ENCODE measurements around the gene KRTAP20-3.

KRTAP20-3 gene

DNA sequence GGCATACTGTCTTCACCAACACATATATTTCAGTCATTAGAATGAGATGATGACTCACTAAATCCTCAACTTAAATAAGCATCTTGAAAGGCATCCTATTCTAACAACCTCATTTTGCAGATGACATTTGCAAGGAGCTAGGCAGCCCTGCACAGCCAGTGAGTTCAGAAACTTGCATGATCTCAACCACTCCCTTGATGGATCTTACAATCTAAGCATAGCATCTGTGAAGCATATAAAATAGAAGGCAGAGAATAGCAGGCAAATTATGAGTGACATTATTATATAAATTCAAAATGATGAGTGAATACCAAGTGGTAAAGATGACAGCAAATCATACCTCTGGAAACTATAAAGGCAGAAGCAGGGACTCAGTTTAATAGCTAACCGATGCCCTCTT is 31.6 kb downstream of the KRTAP20-3 start:
- no peaks in the 10 kb centered on the region for H3K79me2 ChIP-seq (ENCODE audit: control insufficient read depth, insufficient read depth, low read length, poor library complexity)
- no peak overlapping the region for H3K23ac ChIP-seq (ENCODE audit: low read length)
- no CpG with 5 or more reads among the region's 1 CpG for WGBS (ENCODE audit: extremely low coverage, insufficient coverage, insufficient read length)
- no peak overlapping the region for H3K18ac ChIP-seq (ENCODE audit: low read length)
- H2AFZ ChIP-seq (ENCODE audit: insufficient read depth, low read length, poor library complexity), result no peak overlapping the region
- H4K8ac ChIP-seq (ENCODE audit: low read depth, low read length), result no peak overlapping the region
- no peaks in the 10 kb centered on the region for H3K27me3 ChIP-seq (ENCODE audit: insufficient read depth, low read length)
- H4K91ac ChIP-seq (ENCODE audit: low read depth, low read length), result no peak overlapping the region
- no peak overlapping the region for H3K4ac ChIP-seq (ENCODE audit: low read depth, low read length)
- no peak overlapping the region for H2BK12ac ChIP-seq (ENCODE audit: low read length)
- no peak for DNase-seq
- H2AK5ac ChIP-seq (ENCODE audit: low read length), result no peak overlapping the region
- no peaks in the 10 kb centered on the region for H3K4me1 ChIP-seq (ENCODE audit: control insufficient read depth in 1 of 2, insufficient read depth in 2 of 2, low read length in 2 of 2)
- no peak overlapping the region for H3K9ac ChIP-seq (ENCODE audit: low read length)
- peaks cover 2% of the 10 kb centered on the region for H3K9me3 ChIP-seq (ENCODE audit: insufficient read depth, low read depth, low read length)
- H2BK5ac ChIP-seq (ENCODE audit: low read depth, low read length, poor library complexity), result no peak overlapping the region
- no peaks in the 10 kb centered on the region for H3K79me1 ChIP-seq (ENCODE audit: low read length)
- no peak overlapping the region for H3K27ac ChIP-seq (ENCODE audit: low read depth, low read length)
- no peak overlapping the region for H3K4me3 ChIP-seq (ENCODE audit: low read depth, low read length)
- no peak overlapping the region for H3K4me2 ChIP-seq (ENCODE audit: low read length)
- H3K36me3 ChIP-seq (ENCODE audit: control insufficient read depth in 1 of 2, insufficient read depth in 2 of 2, low read length in 2 of 2), result no peaks in the 10 kb centered on the region
- no peak overlapping the region for H3K14ac ChIP-seq (ENCODE audit: low read length)
- no peak overlapping the region for H2BK120ac ChIP-seq (ENCODE audit: insufficient read depth, low read length, poor library complexity)
- H4K12ac ChIP-seq (ENCODE audit: low read depth, low read length), result no peak overlapping the region

DNA sequence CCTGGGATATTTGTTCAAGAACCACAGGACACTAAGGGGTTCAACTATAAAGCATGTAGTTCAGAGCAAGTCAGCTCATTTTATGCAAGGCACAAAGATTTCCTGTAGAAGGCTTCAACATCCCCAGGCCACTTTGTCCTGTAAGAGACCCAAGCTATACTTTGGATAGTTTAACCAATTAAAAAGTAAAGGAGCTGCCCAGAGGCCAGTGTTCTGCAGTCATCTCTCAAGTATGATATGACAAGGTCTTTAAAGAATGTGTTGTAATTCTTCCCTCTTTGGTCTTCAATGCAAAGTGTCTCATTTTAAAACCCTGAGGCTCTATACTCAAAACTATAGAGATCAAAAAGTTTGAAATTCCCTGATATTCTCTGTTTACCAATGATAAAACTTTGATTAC is 34.1 kb downstream of the KRTAP20-3 start:
- Histone ChIP-seq H4K91ac (ENCODE audit: low read depth, low read length) (no peak overlapping the region), H3K9me3 (ENCODE audit: insufficient read depth, low read depth, low read length) (peaks cover 2% of the 10 kb centered on the region), H3K9ac (ENCODE audit: low read length) (no peak overlapping the region), H3K18ac (ENCODE audit: low read length) (no peak overlapping the region), H3K79me2 (ENCODE audit: control insufficient read depth, insufficient read depth, low read length, poor library complexity) (no peaks in the 10 kb centered on the region), H3K4me2 (ENCODE audit: low read length) (no peak overlapping the region), H2BK12ac (ENCODE audit: low read length) (no peak overlapping the region), H3K4me3 (ENCODE audit: low read depth, low read length) (no peak overlapping the region), H3K4me1 (ENCODE audit: control insufficient read depth in 1 of 2, insufficient read depth in 2 of 2, low read length in 2 of 2) (no peaks in the 10 kb centered on the region), H3K36me3 (ENCODE audit: control insufficient read depth in 1 of 2, insufficient read depth in 2 of 2, low read length in 2 of 2) (no peaks in the 10 kb centered on the region), H2AFZ (ENCODE audit: insufficient read depth, low read length, poor library complexity) (no peak overlapping the region), H3K27me3 (ENCODE audit: insufficient read depth, low read length) (no peaks in the 10 kb centered on the region), H3K27ac (ENCODE audit: low read depth, low read length) (no peak overlapping the region), H3K4ac (ENCODE audit: low read depth, low read length) (no peak overlapping the region), H2AK5ac (ENCODE audit: low read length) (no peak overlapping the region), H4K12ac (ENCODE audit: low read depth, low read length) (no peak overlapping the region), H4K8ac (ENCODE audit: low read depth, low read length) (no peak overlapping the region), H3K23ac (ENCODE audit: low read length) (no peak overlapping the region), H3K14ac (ENCODE audit: low read length) (no peak overlapping the region), H2BK5ac (ENCODE audit: low read depth, low read length, poor library complexity) (no peak overlapping the region), H3K79me1 (ENCODE audit: low read length) (no peaks in the 10 kb centered on the region), H2BK120ac (ENCODE audit: insufficient read depth, low read length, poor library complexity) (no peak overlapping the region)
- DNase-seq, result peak; percentile 7 to 46

DNA sequence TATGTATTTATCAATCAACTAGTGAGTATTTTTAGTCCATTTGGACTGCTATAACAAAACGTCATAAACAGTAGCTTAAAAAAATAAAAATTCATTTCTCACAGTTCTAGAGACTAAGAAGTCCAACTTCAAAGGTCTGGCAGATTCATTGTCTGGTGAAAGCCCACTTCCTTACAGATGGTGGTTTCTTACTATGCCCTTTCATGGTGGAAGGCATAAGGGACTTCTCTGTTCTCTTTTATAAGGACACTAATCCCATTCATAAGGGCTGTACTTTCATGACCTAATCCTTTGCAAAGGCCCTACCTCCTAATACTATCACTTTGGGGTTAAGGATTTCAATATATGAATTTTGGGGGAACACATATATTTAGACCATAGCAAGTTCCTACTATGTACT is 37.9 kb downstream of the KRTAP20-3 start:
- Histone ChIP-seq H3K27ac (ENCODE audit: low read depth, low read length) (no peak overlapping the region), H2AFZ (ENCODE audit: insufficient read depth, low read length, poor library complexity) (no peak overlapping the region), H4K12ac (ENCODE audit: low read depth, low read length) (no peak overlapping the region), H3K79me1 (ENCODE audit: low read length) (no peaks in the 10 kb centered on the region), H2BK12ac (ENCODE audit: low read length) (no peak overlapping the region), H3K4me3 (ENCODE audit: low read depth, low read length) (no peak overlapping the region), H4K8ac (ENCODE audit: low read depth, low read length) (no peak overlapping the region), H3K4me2 (ENCODE audit: low read length) (no peak overlapping the region), H4K91ac (ENCODE audit: low read depth, low read length) (no peak overlapping the region), H3K9me3 (ENCODE audit: insufficient read depth, low read depth, low read length) (no peaks in the 10 kb centered on the region), H3K79me2 (ENCODE audit: control insufficient read depth, insufficient read depth, low read length, poor library complexity) (no peaks in the 10 kb centered on the region), H3K27me3 (ENCODE audit: insufficient read depth, low read length) (no peaks in the 10 kb centered on the region), H3K18ac (ENCODE audit: low read length) (no peak overlapping the region), H3K4me1 (ENCODE audit: control insufficient read depth in 1 of 2, insufficient read depth in 2 of 2, low read length in 2 of 2) (no peaks in the 10 kb centered on the region), H3K4ac (ENCODE audit: low read depth, low read length) (no peak overlapping the region), H2BK5ac (ENCODE audit: low read depth, low read length, poor library complexity) (no peak overlapping the region), H3K9ac (ENCODE audit: low read length) (no peak overlapping the region), H2BK120ac (ENCODE audit: insufficient read depth, low read length, poor library complexity) (no peak overlapping the region), H3K23ac (ENCODE audit: low read length) (no peak overlapping the region), H3K14ac (ENCODE audit: low read length) (no peak overlapping the region), H3K36me3 (ENCODE audit: control insufficient read depth in 1 of 2, insufficient read depth in 2 of 2, low read length in 2 of 2) (no peaks in the 10 kb centered on the region), H2AK5ac (ENCODE audit: low read length) (no peak overlapping the region)
- DNase-seq, result no peak
- no CpG with 5 or more reads among the region's 1 CpG for WGBS (ENCODE audit: extremely low coverage, insufficient coverage, insufficient read length)

DNA sequence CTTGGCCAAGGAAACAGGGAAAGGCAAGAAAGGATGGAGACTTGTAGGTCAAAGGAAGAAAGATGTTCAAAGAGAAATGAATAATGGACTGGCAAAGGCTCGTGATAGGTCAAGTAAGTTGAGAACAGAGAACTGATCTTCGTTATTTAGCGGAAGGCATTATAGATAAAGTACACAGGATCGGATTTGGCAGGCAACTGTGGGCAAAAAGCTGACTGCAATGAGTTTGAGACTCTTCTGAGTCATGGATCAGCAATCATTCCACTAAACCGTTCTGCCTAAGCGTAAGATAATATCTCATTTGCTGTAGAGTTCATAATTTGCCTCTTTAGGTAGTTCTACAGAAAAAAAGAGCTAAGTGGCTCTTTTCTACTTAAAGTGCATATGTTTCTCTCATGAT is 41.8 kb downstream of the KRTAP20-3 start:
- no peaks in the 10 kb centered on the region for H3K27me3 ChIP-seq (ENCODE audit: insufficient read depth, low read length)
- H4K91ac ChIP-seq (ENCODE audit: low read depth, low read length), result no peak overlapping the region
- no peaks in the 10 kb centered on the region for H3K4me1 ChIP-seq (ENCODE audit: control insufficient read depth in 1 of 2, insufficient read depth in 2 of 2, low read length in 2 of 2)
- H3K4me2 ChIP-seq (ENCODE audit: low read length), result no peak overlapping the region
- no peak overlapping the region for H3K18ac ChIP-seq (ENCODE audit: low read length)
- no peak overlapping the region for H2BK5ac ChIP-seq (ENCODE audit: low read depth, low read length, poor library complexity)
- no peak for DNase-seq
- H3K9me3 ChIP-seq (ENCODE audit: insufficient read depth, low read depth, low read length), result no peaks in the 10 kb centered on the region
- H2BK12ac ChIP-seq (ENCODE audit: low read length), result no peak overlapping the region
- no peak overlapping the region for H3K4me3 ChIP-seq (ENCODE audit: low read depth, low read length)
- H3K14ac ChIP-seq (ENCODE audit: low read length), result no peak overlapping the region
- no peak overlapping the region for H3K9ac ChIP-seq (ENCODE audit: low read length)
- no peaks in the 10 kb centered on the region for H3K79me1 ChIP-seq (ENCODE audit: low read length)
- H4K12ac ChIP-seq (ENCODE audit: low read depth, low read length), result no peak overlapping the region
- no peak overlapping the region for H2BK120ac ChIP-seq (ENCODE audit: insufficient read depth, low read length, poor library complexity)
- no peak overlapping the region for H2AK5ac ChIP-seq (ENCODE audit: low read length)
- H3K27ac ChIP-seq (ENCODE audit: low read depth, low read length), result no peak overlapping the region
- WGBS (ENCODE audit: extremely low coverage, insufficient coverage, insufficient read length), result no CpG with 5 or more reads among the region's 6 CpGs
- no peaks in the 10 kb centered on the region for H3K36me3 ChIP-seq (ENCODE audit: control insufficient read depth in 1 of 2, insufficient read depth in 2 of 2, low read length in 2 of 2)
- H4K8ac ChIP-seq (ENCODE audit: low read depth, low read length), result no peak overlapping the region
- H3K23ac ChIP-seq (ENCODE audit: low read length), result no peak overlapping the region
- no peak overlapping the region for H3K4ac ChIP-seq (ENCODE audit: low read depth, low read length)
- no peaks in the 10 kb centered on the region for H3K79me2 ChIP-seq (ENCODE audit: control insufficient read depth, insufficient read depth, low read length, poor library complexity)
- no peak overlapping the region for H2AFZ ChIP-seq (ENCODE audit: insufficient read depth, low read length, poor library complexity)

DNA sequence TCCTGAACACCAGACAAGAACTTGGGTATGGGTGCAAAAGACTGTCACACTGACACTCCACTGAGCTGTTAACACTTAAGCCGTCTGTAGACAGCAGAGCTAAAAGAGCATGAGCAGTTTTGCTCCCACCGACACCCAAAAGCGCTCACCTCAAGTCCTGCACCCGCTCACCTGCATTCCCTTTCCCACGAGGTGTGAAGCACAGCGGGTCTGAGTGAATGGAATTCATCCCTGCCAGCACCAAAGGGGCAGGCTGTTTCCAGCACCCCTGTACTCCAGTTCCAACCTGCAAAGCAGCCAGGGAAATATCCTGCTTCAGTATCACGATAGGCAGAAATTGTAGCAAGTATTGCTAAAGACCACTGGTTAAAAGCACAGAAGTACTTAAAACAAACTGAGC is 47.2 kb downstream of the KRTAP20-3 start:
- WGBS (ENCODE audit: extremely low coverage, insufficient coverage, insufficient read length), result no CpG with 5 or more reads among the region's 7 CpGs
- H3K36me3 ChIP-seq (ENCODE audit: control insufficient read depth in 1 of 2, insufficient read depth in 2 of 2, low read length in 2 of 2), result no peaks in the 10 kb centered on the region

More for the DNA sequence above, 47.2 kb downstream of the KRTAP20-3 start:
- no peak for DNase-seq
- Histone ChIP-seq H3K4me1 (ENCODE audit: control insufficient read depth in 1 of 2, insufficient read depth in 2 of 2, low read length in 2 of 2) (no peaks in the 10 kb centered on the region), H3K4me2 (ENCODE audit: low read length) (no peak overlapping the region), H3K23ac (ENCODE audit: low read length) (no peak overlapping the region), H3K79me1 (ENCODE audit: low read length) (no peaks in the 10 kb centered on the region), H3K4me3 (ENCODE audit: low read depth, low read length) (no peak overlapping the region), H3K14ac (ENCODE audit: low read length) (no peak overlapping the region), H3K9me3 (ENCODE audit: insufficient read depth, low read depth, low read length) (no peaks in the 10 kb centered on the region), H3K9ac (ENCODE audit: low read length) (no peak overlapping the region), H2AFZ (ENCODE audit: insufficient read depth, low read length, poor library complexity) (no peak overlapping the region), H4K8ac (ENCODE audit: low read depth, low read length) (no peak overlapping the region), H2BK5ac (ENCODE audit: low read depth, low read length, poor library complexity) (no peak overlapping the region), H3K79me2 (ENCODE audit: control insufficient read depth, insufficient read depth, low read length, poor library complexity) (no peaks in the 10 kb centered on the region), H2AK5ac (ENCODE audit: low read length) (no peak overlapping the region), H3K4ac (ENCODE audit: low read depth, low read length) (no peak overlapping the region), H2BK12ac (ENCODE audit: low read length) (no peak overlapping the region), H3K18ac (ENCODE audit: low read length) (no peak overlapping the region), H4K12ac (ENCODE audit: low read depth, low read length) (no peak overlapping the region), H2BK120ac (ENCODE audit: insufficient read depth, low read length, poor library complexity) (no peak overlapping the region), H3K27me3 (ENCODE audit: insufficient read depth, low read length) (no peaks in the 10 kb centered on the region), H3K27ac (ENCODE audit: low read depth, low read length) (no peak overlapping the region), H4K91ac (ENCODE audit: low read depth, low read length) (no peak overlapping the region)

All from trophoblast cell (in vitro differentiated cells and primary cell).